Suprapubic skin (tissue), 4 donors: ENCODE measurements around the gene DRC1.

Experiments
- POLR2A ChIP-seq, 2 donors: fragments of 450-650 bp; IDR thresholded peaks; one replicate each; pipeline ENCODE4 v1.6.1; 2017; ENCODE audit warnings: antibody characterized with exemption in 2 of 2, mild to moderate bottlenecking in 2 of 2, moderate library complexity in 2 of 2
- POLR2AphosphoS5 ChIP-seq, 3 donors: sonication (generic); formaldehyde crosslinking; IDR thresholded peaks; one replicate each; pipeline ENCODE4 v1.6.1; 2017; ENCODE audit warnings: antibody characterized with exemption in 3 of 3
- TF ChIP-seq, protein P1 (sequence below), 2 donors: fragments of 200-600 bp in 1 of 2; fragments of 450-650 bp in 1 of 2; sonication (generic) in 1 of 2; IDR thresholded peaks; one replicate each; pipeline ENCODE4 v1.5.1; 2016 to 2019; ENCODE audit warnings: antibody characterized with exemption in 2 of 2, mild to moderate bottlenecking in 1 of 2, moderate library complexity in 1 of 2

DNA sequence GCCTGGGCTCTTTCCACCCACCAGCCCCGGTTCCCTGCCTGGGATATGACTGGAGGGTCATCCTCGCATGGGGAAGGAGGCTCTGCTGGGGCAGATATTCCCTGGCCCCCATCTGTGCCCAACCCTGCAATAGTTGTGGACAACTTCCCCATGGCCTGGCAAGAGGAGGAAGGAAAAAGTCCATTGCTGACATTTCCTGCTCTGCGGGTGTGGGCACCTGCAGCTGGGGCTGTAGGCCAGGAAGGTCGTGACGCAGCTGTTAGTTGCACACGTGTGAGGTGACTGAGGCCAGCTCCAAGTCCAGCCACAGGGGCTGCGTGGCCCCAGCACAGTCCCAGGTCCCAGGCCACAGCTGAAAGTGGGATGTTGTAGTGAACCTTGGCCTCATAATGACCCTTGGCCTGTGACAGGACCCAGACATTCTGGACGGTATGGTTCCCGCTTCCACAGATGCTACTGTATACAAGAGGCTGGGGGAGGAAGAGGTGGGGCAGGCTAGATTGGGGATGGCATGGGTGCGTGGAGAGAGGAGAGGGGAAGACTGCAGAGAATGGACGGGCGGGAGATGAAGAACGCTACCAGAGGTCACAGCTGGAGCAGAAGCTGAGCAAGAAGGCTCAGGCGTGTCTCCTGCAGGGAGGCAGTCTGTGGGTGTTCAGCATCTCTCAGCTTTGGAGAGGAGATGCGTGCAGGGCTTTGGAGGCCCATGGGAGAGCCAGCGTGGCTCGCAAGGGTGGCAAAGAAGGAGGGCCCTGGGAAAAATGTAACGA lies 54.1 kb downstream of the DRC1 start:
- TF ChIP-seq POLR2A (IDR thresholded peaks at IDR 0.05) (no peak), POLR2AphosphoS5 (IDR thresholded peaks at IDR 0.05) (no peak)
- TF ChIP-seq, protein P1, sequence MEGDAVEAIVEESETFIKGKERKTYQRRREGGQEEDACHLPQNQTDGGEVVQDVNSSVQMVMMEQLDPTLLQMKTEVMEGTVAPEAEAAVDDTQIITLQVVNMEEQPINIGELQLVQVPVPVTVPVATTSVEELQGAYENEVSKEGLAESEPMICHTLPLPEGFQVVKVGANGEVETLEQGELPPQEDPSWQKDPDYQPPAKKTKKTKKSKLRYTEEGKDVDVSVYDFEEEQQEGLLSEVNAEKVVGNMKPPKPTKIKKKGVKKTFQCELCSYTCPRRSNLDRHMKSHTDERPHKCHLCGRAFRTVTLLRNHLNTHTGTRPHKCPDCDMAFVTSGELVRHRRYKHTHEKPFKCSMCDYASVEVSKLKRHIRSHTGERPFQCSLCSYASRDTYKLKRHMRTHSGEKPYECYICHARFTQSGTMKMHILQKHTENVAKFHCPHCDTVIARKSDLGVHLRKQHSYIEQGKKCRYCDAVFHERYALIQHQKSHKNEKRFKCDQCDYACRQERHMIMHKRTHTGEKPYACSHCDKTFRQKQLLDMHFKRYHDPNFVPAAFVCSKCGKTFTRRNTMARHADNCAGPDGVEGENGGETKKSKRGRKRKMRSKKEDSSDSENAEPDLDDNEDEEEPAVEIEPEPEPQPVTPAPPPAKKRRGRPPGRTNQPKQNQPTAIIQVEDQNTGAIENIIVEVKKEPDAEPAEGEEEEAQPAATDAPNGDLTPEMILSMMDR (IDR thresholded peaks at IDR 0.05), result no peak
